ENCODE data around the gene RHBDF1.
A peak's percentile ranks its signal among the peaks of the same experiment; 100 is the strongest.

The RHBDF1 gene

DNA sequence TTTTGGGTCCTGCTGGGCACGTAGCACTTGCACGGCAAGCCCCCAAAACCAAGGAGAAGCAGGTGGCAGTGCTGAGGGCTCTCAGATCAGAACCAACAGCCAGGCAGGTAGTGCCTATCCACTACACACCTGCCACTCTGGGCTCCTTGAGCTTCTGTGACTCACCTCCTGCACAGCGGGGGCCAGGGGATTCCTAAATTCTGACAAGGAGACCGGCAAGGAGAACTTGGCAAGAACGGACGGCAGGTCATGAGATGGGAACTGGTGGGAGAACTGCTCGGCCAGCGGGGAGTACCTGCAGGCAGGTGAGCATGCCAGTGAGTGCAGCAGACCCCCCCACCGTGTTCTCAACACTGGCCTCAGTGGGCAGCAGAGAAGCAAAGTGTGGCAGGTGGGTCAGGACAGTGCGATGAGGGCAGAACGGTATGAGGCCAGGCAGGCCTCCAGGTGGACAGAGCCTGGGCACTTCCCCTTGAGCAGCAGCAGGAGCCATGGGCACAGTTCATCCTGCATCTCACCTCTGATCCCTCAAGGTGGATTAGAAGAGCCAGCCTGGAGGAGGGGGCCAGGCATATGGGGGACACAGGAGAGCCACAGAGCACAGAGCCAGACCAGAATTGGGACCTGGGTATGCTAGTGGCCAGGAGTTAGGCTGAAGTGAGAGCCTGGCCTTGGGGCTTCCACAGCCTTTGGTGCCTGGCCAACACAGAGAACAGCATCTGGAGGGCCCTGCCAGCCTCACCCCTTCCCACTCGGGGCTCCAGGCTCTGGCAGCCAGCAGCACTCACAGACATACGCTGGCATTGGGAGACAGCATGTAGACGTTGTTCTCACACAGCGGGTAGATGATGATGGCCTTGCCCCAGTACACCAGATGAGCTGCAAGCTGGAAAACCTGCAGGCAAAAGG is 20.3 kb upstream of the RHBDF1 start:
- DNase-seq = no peak

DNA sequence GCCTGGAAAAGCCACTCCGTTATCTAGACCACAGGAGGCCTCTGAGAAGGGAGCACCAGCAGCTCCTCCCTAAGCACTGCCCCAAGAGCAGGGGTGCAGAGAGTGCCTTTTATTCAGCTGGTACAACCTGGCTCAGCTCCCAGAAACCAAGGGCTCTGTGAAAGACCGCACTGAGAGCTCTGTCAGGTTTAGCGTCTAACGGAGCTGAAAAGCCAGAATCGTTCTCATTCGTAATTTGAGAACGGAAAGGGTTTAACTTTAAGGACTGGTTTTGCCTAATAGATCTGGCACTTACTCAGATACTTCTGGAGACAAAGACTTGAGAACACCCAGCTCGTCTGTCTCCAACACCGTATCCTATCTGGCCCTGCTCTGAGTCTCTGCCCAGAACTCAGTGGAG is 19.1 kb upstream of the RHBDF1 start:
- no peak for DNase-seq

DNA sequence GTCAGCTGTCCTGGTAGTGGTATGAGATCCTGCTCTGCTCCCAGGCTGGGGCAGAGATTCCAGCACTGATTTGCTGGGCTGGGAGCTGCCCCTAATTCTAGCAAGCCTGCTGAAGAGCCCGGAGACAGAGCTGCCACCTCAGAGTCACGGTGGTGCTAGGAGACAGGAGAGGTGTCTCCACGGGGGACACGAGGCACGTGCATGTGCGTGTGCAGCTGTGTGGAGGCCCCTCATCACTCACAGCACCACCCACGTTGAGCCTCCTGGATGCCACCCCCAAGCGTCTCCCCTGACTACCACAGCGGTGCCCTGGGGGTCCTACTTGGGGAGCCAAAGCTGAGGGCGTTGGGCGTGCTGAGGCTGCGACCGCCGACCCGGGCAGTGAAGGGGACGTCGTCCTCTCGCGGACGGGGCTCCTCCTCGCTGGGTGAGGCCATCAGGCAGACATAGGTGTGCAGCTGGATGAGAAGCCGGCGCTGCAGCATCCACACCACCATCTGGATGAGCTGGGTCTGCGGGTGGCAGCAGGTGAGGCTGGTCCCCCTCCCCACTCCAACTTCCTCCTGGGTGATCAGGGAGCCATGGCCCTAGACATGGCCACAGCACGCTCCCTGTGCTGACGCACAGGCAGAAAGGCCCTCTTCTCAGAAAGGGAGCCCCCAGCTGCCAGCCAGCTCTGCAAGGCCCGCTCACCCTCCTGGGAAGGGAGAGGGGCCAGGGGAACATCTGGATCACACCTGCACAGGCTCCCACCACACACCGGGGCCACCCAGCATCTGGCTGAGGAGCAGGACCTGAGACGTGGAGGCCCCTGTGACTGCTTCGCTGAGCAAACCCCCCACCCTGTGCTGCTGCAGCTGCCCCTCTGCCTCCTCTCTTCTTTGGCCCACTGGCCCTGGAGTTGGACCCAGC is 17.2 kb upstream of the RHBDF1 start:
- DNase-seq = no peak

DNA sequence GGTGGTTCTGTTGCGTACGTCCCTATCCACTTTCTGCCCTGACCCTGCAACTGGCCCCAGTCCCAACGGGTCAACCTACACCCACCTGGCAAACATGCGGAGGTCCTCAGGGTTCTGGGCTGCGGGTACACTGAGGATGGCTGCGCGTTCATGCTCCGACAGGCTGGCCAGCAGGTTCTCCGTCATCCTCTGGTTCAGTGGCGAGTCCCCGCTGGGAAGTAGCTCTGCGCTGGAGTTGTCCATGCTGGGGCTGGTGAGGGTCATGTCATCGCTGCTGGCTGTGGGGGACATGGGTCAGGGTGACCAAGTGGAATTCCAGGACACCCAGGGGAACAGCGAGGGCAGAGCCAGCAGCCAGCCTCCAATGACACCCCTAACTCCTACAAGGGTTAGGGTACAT is 16.2 kb upstream of the RHBDF1 start:
- no peak for DNase-seq

DNA sequence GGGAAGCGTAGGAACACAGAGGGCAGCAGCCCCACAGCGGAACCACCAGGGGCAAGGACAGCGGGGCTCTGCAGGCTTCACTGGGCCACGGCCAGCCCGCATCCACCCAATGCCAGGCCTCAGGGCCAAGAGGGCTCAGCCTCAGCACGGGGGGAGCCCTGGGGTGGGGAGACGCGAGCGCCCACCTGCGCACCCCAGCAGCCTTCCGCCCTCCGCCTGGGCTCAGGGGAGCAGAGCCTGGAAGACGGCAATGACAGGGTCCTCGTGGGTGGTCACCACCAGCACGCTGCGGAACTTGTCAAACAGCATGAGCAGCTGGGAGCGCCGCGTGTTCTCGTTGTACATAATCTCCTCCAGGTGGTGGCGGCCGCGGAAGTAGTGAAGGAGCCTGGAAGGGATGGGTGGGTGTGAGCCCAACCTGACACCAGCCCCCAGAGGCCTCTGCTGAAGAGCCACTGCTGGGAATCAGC is 14.1 kb upstream of the RHBDF1 start:
- no peak for DNase-seq

DNA sequence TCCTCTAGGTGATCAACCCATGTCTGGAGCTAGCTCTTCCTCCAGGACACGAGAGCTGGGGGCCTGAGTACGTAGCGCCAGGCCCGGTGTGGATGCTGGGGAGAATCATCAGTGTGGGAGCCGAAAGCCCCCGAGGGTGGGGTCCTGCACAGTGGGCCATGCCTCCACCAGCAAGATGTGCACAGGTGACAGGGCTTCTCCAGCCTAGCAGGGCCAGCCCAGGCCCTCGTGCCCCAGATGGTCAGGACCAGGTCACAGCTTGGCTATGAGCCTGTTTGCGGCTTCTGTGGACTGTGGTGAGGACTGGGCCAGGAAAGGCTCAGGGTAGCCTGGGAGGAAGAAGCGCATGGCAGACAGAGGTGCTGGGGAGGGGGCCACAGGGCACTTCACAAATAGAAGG is 13.4 kb upstream of the RHBDF1 start:
- DNase-seq = no peak

DNA sequence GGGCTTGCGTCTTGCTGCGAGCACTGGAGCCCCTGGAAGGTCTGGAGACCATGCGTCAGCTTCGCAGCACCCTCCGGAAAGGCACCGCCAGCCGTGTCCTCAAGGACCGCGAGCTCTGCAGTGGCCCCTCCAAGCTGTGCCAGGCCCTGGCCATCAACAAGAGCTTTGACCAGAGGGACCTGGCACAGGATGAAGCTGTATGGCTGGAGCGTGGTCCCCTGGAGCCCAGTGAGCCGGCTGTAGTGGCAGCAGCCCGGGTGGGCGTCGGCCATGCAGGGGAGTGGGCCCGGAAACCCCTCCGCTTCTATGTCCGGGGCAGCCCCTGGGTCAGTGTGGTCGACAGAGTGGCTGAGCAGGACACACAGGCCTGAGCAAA is 13.0 kb upstream of the RHBDF1 start:
- DNase-seq = no peak

DNA sequence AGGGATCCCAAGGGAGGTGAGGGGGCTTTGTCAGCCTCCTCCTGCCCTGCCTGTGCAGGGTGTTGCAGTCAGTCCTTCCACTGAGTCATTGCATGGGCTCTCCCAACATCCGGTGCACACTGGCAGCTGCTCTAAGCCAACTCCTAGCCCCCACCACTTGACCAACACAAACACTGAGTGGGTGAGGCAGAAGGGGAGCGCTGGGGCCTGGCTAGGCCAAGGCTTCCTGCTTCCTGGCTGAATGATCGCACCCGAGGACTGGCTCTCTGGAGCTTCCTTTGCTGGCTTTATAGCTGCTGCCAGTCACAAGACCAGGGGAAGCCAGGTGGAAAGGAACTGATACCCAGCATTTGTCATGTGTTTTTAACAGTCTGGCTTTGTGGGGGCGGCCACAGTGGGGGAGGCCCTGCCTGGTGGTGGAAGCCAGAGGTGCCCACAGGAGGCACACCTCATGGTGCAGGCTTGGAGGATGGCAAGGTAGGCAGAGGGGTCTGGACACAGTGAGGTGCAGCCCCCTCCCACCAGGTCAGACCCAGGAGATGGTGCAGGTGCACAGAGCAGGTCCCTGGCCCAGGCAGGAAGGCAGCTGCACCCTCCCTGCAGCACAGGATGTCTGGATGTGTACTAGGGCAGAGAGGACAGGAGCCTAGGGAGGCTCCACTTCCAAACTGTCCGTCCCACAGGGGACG is 12.4 kb upstream of the RHBDF1 start:
- peak; percentile 74 for DNase-seq

DNA sequence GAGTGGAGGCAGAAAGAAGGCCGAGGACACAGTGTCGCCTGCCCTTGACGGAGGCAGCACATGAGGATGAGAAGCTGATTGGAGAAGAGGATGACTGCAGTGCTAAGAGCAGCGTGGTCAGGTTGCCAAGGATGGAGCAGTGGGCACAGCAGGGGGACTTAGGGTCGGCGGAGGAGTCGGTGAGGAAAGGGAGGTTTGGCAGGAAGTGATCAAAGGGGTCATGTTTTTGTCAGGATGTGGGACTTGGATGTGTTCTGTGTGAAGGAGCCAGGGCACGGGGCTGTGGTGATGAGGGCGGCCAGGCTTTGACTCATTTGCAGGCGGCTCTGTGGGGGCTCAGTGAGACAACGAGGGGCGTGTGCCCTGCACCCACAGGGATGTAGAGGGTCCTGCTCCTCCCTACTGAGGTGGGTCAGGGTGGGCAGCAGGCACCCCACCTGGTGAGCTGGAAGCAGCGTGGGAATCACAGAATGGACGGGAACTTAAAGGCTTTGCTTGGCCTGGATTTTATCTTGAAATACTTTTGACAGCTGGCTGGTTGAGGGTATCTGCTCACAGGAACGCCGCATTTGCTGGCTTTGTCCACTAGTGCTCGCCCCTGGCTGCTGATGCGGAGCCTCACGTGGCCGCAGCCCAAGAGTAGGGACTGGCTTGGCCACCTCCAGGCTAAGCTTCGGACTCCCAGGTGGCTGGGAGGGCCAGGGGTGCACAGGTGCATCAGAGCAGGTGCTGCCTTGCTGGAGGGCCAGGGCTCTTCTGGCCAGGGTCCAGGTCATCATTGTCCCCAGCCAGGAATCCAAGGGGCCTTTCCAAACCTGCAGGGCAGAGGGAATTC is 11.6 kb upstream of the RHBDF1 start:
- no peak for DNase-seq

DNA sequence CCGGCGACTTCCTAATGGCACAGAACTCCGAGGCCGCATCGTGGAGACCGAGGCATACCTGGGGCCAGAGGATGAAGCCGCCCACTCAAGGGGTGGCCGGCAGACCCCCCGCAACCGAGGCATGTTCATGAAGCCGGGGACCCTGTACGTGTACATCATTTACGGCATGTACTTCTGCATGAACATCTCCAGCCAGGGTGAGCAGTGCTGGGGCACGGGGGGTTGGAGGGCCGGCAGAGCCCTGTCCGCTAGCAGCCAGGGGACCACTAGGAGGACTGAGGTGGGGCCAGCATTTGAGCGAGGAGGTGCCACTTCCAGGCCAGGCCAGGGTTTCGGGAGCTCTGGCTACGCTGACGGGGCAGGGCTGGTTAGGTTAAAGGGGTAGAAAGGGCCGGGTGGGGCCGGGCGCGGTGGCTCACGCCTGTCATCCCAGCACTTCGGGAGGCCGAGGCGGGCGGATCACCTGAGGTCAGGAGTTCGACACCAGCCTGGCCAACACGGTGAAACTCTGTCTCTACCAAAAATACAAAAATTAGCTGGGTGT is 10.7 kb upstream of the RHBDF1 start:
- DNase-seq = no peak

DNA sequence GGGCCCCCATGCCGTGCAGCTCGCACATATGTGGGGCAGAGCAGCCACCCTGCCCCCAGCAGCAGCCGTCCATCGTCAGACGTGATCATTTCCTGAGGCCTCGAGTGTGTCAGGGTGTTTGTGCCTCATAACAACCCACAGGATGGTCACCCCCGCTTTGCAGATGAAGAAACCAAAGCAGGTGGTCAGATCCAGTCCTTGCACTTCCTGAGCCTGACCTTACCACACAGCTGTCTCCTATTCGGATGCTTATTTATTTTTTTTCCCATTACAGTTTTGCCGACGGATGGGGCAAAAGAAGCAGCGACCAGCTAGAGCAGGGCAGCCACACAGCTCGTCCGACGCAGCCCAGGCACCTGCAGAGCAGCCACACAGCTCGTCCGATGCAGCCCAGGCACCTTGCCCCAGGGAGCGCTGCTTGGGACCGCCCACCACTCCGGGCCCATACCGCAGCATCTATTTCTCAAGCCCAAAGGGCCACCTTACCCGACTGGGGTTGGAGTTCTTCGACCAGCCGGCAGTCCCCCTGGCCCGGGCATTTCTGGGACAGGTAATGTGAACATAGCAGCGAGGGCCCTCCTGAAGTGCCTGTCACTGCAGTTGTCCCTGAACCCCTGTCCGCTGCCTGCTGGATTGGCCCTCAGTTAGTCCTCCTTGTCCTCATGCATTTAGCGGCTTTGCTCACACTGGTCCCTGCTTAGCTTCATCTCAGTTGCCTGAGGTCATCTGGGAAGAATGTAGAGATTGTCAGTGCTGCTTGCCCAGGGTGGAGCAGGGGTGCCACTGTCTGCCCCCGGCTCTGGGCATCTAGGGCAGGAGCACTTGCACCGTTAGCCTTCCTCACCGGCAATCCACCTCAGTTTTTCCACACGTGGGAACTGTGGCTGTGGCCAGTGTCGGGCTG is 7.0 kb upstream of the RHBDF1 start:
- DNase-seq = no peak

DNA sequence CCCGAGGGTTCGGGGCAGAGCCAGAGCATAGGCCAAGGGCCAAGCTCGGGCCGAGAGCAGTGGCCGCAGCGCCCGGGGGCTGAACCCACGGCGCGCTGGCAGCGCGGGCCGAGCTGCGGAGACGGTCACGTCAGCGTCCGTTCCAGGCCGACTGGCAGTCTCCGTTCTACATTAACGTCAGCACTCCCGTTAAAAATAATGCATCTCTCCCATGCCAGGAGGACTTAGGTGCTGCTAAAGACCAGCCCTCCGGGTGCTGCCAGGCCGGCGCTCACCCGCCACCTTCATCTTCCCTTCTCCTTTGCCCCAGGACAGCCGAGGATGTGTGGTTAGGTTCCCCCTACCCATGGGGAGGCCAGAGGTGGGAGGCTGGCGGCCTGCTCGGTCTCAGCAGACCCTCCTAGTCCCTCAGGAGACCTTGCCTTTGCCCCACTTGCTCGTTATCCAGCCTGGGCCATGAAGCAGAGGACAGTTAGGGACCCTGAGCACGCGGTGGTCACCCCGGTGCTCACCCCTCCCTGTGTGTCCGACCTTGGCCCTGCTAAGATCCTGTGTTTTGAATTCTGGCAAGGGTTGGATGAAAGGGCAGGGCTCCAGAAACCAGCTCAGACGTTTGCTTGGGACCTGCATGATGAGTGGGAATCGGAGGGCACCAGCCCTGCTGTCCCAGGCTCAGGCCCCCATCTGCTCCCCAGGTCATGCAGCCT is 6.2 kb upstream of the RHBDF1 start:
- DNase-seq = peak; percentile 28

DNA sequence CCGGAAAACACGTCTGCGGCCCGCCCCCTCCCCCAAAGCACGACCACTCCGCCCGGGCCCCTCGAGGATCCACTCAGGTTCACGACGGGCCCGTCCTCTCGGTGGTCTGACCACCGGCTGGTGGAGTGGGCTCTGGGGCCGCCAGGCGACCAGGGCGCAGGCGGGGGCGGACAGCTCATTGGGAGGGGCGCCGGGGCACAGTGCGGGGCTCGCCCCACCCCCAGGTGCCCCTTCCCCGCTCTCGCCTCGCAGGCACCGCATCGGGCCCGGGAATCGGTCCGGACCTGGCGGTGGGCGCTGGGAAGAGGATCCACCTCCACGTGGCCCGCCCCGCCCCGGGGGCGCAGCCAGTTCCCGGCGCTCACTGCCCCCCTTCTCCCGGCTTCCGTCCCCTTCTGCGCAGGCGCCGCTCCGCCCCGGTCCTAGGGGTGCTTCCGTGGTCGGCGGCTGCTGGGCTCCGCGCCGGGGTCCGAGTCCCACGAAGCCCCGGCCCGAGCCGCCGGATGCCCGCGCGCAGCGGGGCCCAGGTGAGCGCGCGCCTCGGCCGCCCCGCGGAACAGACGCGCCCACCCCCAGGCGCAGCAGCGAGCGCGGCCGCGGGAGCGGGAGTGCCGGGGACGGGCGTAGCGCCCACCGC is 5.5 kb upstream of the RHBDF1 start, which contains the start of gene MPG:
TSS of gene MPG (plus strand) at position 419 of the 637 bp plus-strand sequence. CDS start at position 504, 85 bp downstream.
- DNase-seq = peak; percentile 85

DNA sequence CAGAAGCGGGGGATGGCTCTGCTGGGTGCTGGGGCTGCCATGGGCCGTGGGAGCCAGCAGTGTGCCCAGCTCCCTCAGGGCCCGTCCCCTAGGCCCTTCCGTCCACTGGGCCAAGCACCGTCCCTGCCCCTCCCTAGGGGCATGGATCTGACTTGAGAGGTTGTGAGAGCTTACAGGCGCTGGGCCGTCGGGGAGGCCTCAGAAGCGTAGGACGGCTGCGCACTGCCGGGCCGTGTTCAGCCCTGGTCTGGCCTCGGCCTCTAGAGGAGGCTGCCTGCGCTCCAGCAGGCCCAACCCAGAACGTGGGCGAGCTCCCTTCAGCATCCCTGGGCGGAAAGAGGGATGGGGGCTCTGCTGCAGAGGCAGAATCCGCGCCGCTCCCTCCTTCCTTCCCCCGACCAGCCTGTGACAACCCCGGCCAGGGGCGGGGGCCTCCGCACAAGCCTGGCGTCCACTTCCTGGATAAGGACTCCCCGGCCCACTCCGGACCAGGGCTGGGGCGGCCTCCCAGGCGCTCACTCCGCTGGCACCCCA is 4.9 kb upstream of the RHBDF1 start:
- DNase-seq = peak; percentile 57

DNA sequence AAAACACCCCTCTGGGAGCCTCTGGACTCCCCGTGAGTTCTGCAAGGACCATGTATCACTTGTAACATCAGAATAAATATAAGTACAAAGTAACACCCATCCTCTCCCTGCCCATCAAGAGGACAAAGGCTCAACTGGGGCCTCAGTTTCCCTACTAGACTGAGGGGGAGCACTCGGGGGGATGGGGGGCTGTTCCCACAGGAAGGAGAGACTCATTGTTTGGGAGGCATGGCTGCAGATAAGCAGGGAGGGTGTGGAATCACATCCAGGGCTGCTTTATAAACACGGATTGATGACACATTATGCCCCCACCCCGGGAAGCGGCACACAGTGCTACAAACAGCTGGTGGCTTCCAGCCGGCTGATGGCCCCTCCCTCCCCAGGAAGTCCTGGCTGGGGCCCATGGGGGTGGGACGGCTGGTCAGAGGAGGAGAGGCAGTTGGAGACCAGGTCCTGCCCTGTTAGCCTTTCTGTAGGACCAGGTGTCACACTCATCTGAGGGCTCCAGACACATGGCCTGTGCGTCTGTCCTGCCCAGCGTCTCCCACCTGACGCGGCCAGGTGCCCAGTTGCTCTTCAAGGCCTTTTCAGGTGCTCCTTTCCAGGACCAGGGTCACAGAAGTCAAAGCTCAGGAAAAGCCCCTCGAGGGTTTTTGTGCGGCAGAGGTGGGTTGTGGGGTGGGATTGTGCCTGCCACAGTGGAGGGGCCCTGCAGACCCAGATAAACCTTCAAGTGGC is 4.3 kb upstream of the RHBDF1 start:
- DNase-seq = peak; percentile 28

DNA sequence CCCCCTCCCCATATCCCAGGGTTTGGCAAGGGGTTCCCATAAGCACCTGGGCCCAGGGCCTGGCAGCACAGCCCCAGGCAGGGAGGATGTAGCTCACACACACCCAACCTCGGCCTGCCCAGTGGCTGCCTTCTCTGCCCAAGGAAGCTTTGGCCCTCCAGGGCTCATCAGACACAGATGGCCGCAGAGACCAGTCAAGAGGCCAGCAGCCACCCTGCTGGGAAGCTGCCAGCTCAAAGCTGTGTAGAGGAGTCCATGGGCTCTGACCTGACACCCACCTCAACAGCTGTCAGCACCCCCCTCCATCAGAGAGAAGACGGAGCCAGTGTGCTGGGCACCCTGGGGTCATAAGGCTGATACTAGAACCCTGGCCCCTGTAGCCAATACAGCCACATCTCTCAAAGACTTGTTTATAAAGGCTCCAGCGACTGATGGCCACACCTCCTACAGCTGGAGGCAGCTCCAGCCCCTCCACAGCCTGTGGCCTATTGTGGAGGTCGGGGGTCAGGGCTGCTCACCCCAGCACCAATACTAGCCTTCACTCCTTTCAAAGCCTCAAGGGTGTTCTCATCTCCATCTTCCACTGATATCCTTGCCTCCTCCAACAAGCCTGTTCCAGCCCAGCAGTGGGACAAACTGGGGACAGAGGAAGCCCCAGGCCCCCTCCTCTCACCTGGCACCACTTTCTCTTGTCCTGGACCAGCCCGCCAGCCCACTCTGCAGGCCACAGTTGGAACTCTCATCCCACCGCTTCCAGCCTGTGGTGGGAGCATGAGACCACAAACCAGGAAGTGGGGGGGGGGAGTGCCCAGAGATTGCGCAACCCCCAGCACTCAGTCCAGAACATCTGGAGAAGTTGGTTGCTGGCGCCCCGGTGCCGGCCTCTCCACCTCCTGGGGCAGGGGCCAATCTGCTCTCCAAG is 3.4 kb upstream of the RHBDF1 start:
- no peak for DNase-seq

DNA sequence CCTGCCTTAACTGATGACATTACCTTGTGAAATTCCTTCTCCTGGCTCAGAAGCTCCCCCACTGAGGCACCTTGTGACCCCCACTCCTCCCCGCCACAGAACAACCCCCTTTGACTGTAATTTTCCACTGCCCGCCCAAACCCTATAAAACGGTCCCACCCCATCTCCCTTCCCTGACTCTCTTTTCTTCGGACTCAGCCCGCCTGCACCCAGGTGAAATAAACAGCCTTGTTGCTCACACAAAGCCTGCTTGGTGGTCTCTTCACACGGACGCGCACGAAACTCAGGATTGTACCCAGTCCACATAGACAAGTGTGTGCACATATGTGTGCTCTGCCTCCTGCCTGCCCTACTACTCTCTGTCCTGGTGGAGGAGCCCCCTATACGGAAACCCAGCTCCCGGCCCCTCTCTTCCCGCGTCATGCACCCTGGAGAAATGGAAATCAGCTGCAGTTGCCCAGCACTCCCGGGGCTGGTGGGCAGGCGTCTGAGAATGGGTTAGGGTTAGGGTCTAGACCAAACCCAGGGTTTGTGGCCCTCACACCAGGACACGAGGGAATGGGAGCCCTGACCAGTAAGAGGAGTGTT is 2.4 kb upstream of the RHBDF1 start:
- no peak for DNase-seq
